A204.1 (cell line): ENCODE data around the gene PLA2G4E.

ENCODE experiments used
- FAIRE-seq: peaks from 2 replicates; lab custom pipeline; 2012; peaks lifted over from hg19 to GRCh38; lab: Jason Lieb, UNC

PLA2G4E gene

GRCh38 chr15:41992151-41992802 is 28.6 kb downstream of the PLA2G4E start:
- no peak for FAIRE-seq

GRCh38 chr15:41990691-41991090 is 30.2 kb downstream of the PLA2G4E start:
- FAIRE-seq, result no peak

GRCh38 chr15:41990243-41990605 is 30.6 kb downstream of the PLA2G4E start:
- no peak for FAIRE-seq

GRCh38 chr15:41989573-41990242 is 31.1 kb downstream of the PLA2G4E start:
- FAIRE-seq, result no peak

- FAIRE-seq, result no peak
Measured at GRCh38 chr15:41988896-41989572, 31.8 kb downstream of the PLA2G4E start.

GRCh38 chr15:41987925-41988275 is 32.9 kb downstream of the PLA2G4E start:
- no peak for FAIRE-seq

- no peak for FAIRE-seq
Measured at GRCh38 chr15:41987246-41987924, 33.5 kb downstream of the PLA2G4E start.

GRCh38 chr15:41985236-41986160 is 35.3 kb downstream of the PLA2G4E start:
- no peak for FAIRE-seq

GRCh38 chr15:41984622-41985021 is 36.2 kb downstream of the PLA2G4E start:
- no peak for FAIRE-seq

GRCh38 chr15:41983621-41984571 is 36.9 kb downstream of the PLA2G4E start:
- FAIRE-seq, result no peak

GRCh38 chr15:41983221-41983620 is 37.6 kb downstream of the PLA2G4E start:
- no peak for FAIRE-seq

- FAIRE-seq, result no peak
Measured at GRCh38 chr15:41982133-41982930, 38.5 kb downstream of the PLA2G4E start.

- FAIRE-seq, result no peak
Measured at GRCh38 chr15:41981371-41982132, 39.3 kb downstream of the PLA2G4E start.

- FAIRE-seq, result no peak
Measured at GRCh38 chr15:41980654-41981323, 40.1 kb downstream of the PLA2G4E start.

GRCh38 chr15:41979493-41980266 is 41.2 kb downstream of the PLA2G4E start:
- no peak for FAIRE-seq

GRCh38 chr15:41978534-41978933 is 42.3 kb downstream of the PLA2G4E start:
- FAIRE-seq, result no peak

GRCh38 chr15:41977757-41978383 is 43.0 kb downstream of the PLA2G4E start:
- FAIRE-seq, result no peak
